Thoracic aorta (tissue), 2 donors: ENCODE results near the gene PRLR. TPM values are rescaled to one million over a fixed set of nuclear protein-coding genes. Genes with fewer than 3 reads are reported as not detected.

ENCODE experiments used
- ATAC-seq: fragments of 150-250 bp; one replicate; pipeline ENCODE4 v1.8.0; 2017; ENCODE audit warnings: low read depth; ENCODE audit not compliant: insufficient number of reproducible peaks, low FRiP score
- DNase-seq: peaks from one replicate; pipeline ENCODE4 v3.0.0-alpha.2; 2020; ENCODE audit warnings: low spot score
- H3K27ac ChIP-seq, 2 donors: fragments of 200-600 bp; sonication (generic); 1 replicate in 1 of 2; 2 replicates in 1 of 2; pipeline ENCODE4 v1.5.1; 2016; ENCODE audit warnings: mild to moderate bottlenecking in 2 of 2, moderate library complexity in 2 of 2
- H3K27me3 ChIP-seq: fragments of 200-600 bp; sonication (generic); replicated peaks from 2 replicates; pipeline ENCODE4 v1.6.0; 2016; ENCODE audit warnings: mild to moderate bottlenecking; ENCODE audit not compliant: insufficient read depth
- H3K36me3 ChIP-seq: fragments of 200-600 bp; sonication (generic); one replicate; pipeline ENCODE4 v1.5.1; 2016
- H3K4me1 ChIP-seq, 2 donors: fragments of 200-600 bp; sonication (generic); 1 replicate in 1 of 2; 2 replicates in 1 of 2; pipeline versions ENCODE4 v1.5.1 to v1.6.0; 2016; ENCODE audit warnings: low read depth in 2 of 2, mild to moderate bottlenecking in 1 of 2; ENCODE audit not compliant: control insufficient read depth in 1 of 2
- H3K4me3 ChIP-seq: fragments of 200-600 bp; sonication (generic); 2 replicates; pipeline ENCODE4 v1.5.1; 2016; ENCODE audit warnings: mild to moderate bottlenecking
- H3K9me3 ChIP-seq: fragments of 200-600 bp; sonication (generic); 2 replicates; pipeline ENCODE4 v1.5.1; 2016
- CTCF ChIP-seq: fragments of 200-600 bp; sonication (generic); IDR thresholded peaks from one replicate; pipeline ENCODE4 v1.5.1; 2019; ENCODE audit warnings: antibody characterized with exemption
- total RNA-seq, 2 donors: library from RNA; depleted of rRNA; stranded (reverse); fragments of >200 nt; gene quantifications; one replicate each; pipeline versions ENCODE4 v1.1.0 to v1.2.3, GENCODE V29; 2016

PRLR gene
- total RNA-seq, 2 donors from 2014 or later: 0.71 to 2.6 TPM

- H3K4me1 ChIP-seq: no peaks in the 10 kb centered on the region
- no peaks in the 10 kb centered on the region for H3K36me3 ChIP-seq
- DNase-seq: no peak
- TF ChIP-seq CTCF: no peak
- no peaks in the 10 kb centered on the region for H3K27me3 ChIP-seq
- H3K27ac ChIP-seq: no peak overlapping the region
- no peak for ATAC-seq
- no peaks in the 10 kb centered on the region for H3K9me3 ChIP-seq
- no peak overlapping the region for H3K4me3 ChIP-seq
Measured at GRCh38 chr5:35030426-35031100, 199.7 kb downstream of the PRLR start.

GRCh38 chr5:35029333-35029732 is 201.0 kb downstream of the PRLR start:
- no peaks in the 10 kb centered on the region for H3K9me3 ChIP-seq
- H3K36me3 ChIP-seq: no peaks in the 10 kb centered on the region
- H3K27ac ChIP-seq: no peak overlapping the region
- no peaks in the 10 kb centered on the region for H3K4me1 ChIP-seq
- DNase-seq (no peak), ATAC-seq (no peak)
- TF ChIP-seq CTCF: no peak
- H3K4me3 ChIP-seq: no peak overlapping the region
- no peaks in the 10 kb centered on the region for H3K27me3 ChIP-seq

GRCh38 chr5:35026941-35027340 is 203.3 kb downstream of the PRLR start:
- ATAC-seq (no peak), DNase-seq (no peak)
- H3K4me1 ChIP-seq: no peaks in the 10 kb centered on the region
- no peaks in the 10 kb centered on the region for H3K36me3 ChIP-seq
- no peak overlapping the region for H3K4me3 ChIP-seq
- no peak overlapping the region for H3K27ac ChIP-seq
- no peak for TF ChIP-seq CTCF
- no peaks in the 10 kb centered on the region for H3K27me3 ChIP-seq
- no peaks in the 10 kb centered on the region for H3K9me3 ChIP-seq

GRCh38 chr5:35026280-35026840 is 203.9 kb downstream of the PRLR start:
- H3K27ac ChIP-seq: no peak overlapping the region
- H3K27me3 ChIP-seq: no peaks in the 10 kb centered on the region
- no peak for TF ChIP-seq CTCF
- H3K36me3 ChIP-seq: no peaks in the 10 kb centered on the region
- H3K9me3 ChIP-seq: no peaks in the 10 kb centered on the region
- no peak overlapping the region for H3K4me3 ChIP-seq
- DNase-seq: no peak
- ATAC-seq: no peak
- no peaks in the 10 kb centered on the region for H3K4me1 ChIP-seq

- Histone ChIP-seq H3K27me3 (no peaks in the 10 kb centered on the region), H3K4me1 (no peaks in the 10 kb centered on the region), H3K4me3 (no peak overlapping the region), H3K36me3 (no peaks in the 10 kb centered on the region), H3K9me3 (no peaks in the 10 kb centered on the region), H3K27ac (no peak overlapping the region)
- no peak for DNase-seq
- no peak for ATAC-seq
- no peak for TF ChIP-seq CTCF
Measured at GRCh38 chr5:35024911-35025510, 205.3 kb downstream of the PRLR start.
